BLaER1 (cell line): Measurements from ENCODE around the gene CNTN5.

ENCODE experiments used
- H3K27ac ChIP-seq: shearing (Covaris generic); formaldehyde crosslinking; 2 replicates; pipeline ENCODE4 v1.8.1; 2022
- H3K27me3 ChIP-seq: shearing (Covaris generic); formaldehyde crosslinking; 2 replicates; pipeline ENCODE4 v1.8.1; 2022
- H3K36me3 ChIP-seq: shearing (Covaris generic); formaldehyde crosslinking; 2 replicates; pipeline ENCODE4 v1.8.1; 2022
- H3K4me1 ChIP-seq: shearing (Covaris generic); formaldehyde crosslinking; 2 replicates; pipeline ENCODE4 v1.8.1; 2022
- H3K4me2 ChIP-seq: shearing (Covaris generic); formaldehyde crosslinking; 2 replicates; pipeline ENCODE4 v1.8.1; 2022
- H3K4me3 ChIP-seq: shearing (Covaris generic); formaldehyde crosslinking; 2 replicates; pipeline ENCODE4 v1.8.1; 2022
- H3K9ac ChIP-seq: shearing (Covaris generic); formaldehyde crosslinking; 2 replicates; pipeline ENCODE4 v1.8.1; 2022
- H3K9me3 ChIP-seq: shearing (Covaris generic); formaldehyde crosslinking; 2 replicates; pipeline ENCODE4 v1.8.1; 2022
- H4K20me1 ChIP-seq: shearing (Covaris generic); formaldehyde crosslinking; 2 replicates; pipeline ENCODE4 v1.8.1; 2022
- Cebpa-rat ChIP-seq: shearing (Covaris generic); IDR thresholded peaks from 2 replicates; pipeline ENCODE4 v1.8.1; 2022

Gene CNTN5

DNA sequence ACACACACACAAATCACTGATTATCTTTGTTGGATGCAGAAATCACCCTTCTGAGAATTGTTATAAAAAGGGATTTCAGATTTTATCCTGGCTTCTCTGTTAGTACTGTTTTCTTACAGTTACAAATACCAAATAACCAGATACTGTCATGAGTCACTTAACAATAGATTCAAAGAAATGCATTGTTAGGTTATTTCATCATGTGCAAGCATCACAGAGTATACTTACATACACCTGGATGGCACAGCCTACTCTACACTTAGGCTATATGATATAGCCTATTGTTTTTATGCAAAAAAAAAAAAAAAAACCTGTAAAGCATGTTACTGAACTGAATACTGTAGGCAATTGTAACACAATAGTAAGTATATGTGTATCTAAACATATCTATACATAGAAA, 1347.1 kb downstream of the CNTN5 start:
- Histone ChIP-seq H4K20me1 (no peaks in the 10 kb centered on the region), H3K4me2 (no peak overlapping the region), H3K27ac (no peak overlapping the region), H3K9me3 (peaks cover 12% of the 10 kb centered on the region), H3K27me3 (no peaks in the 10 kb centered on the region), H3K4me1 (no peaks in the 10 kb centered on the region), H3K4me3 (no peak overlapping the region), H3K36me3 (no peaks in the 10 kb centered on the region), H3K9ac (no peak overlapping the region)
- TF ChIP-seq Cebpa-rat, result no peak

- no peak overlapping the region for H3K4me3 ChIP-seq
- H4K20me1 ChIP-seq, result no peaks in the 10 kb centered on the region
- H3K4me1 ChIP-seq, result no peaks in the 10 kb centered on the region
- H3K27me3 ChIP-seq, result no peaks in the 10 kb centered on the region
- H3K4me2 ChIP-seq, result no peak overlapping the region
- 0 out of 2 replicates have a peak, but pooled peaks cover 3% of the 10 kb centered on the region for H3K9me3 ChIP-seq
- TF ChIP-seq Cebpa-rat, result no peak
- no peak overlapping the region for H3K9ac ChIP-seq
- H3K36me3 ChIP-seq, result no peaks in the 10 kb centered on the region
- no peak overlapping the region for H3K27ac ChIP-seq
Observed at GRCh38 chr11:100383357-100383865, 1362.7 kb downstream of the CNTN5 start.

- Histone ChIP-seq H3K4me2 (no peak overlapping the region), H3K4me1 (no peaks in the 10 kb centered on the region), H3K27ac (no peak overlapping the region), H3K4me3 (no peak overlapping the region), H3K27me3 (no peaks in the 10 kb centered on the region), H3K9me3 (no peaks in the 10 kb centered on the region), H4K20me1 (no peaks in the 10 kb centered on the region), H3K9ac (no peak overlapping the region), H3K36me3 (no peaks in the 10 kb centered on the region)
- TF ChIP-seq Cebpa-rat, result no peak
Observed at GRCh38 chr11:100396266-100396665, 1375.5 kb downstream of the CNTN5 start.

GRCh38 chr11:100397401-100397800, 1376.7 kb downstream of the CNTN5 start:
- no peak for TF ChIP-seq Cebpa-rat
- Histone ChIP-seq H3K9ac (no peak overlapping the region), H3K4me2 (no peak overlapping the region), H3K27me3 (no peaks in the 10 kb centered on the region), H3K4me1 (no peaks in the 10 kb centered on the region), H4K20me1 (no peaks in the 10 kb centered on the region), H3K4me3 (no peak overlapping the region), H3K27ac (no peak overlapping the region), H3K36me3 (no peaks in the 10 kb centered on the region), H3K9me3 (no peaks in the 10 kb centered on the region)

DNA sequence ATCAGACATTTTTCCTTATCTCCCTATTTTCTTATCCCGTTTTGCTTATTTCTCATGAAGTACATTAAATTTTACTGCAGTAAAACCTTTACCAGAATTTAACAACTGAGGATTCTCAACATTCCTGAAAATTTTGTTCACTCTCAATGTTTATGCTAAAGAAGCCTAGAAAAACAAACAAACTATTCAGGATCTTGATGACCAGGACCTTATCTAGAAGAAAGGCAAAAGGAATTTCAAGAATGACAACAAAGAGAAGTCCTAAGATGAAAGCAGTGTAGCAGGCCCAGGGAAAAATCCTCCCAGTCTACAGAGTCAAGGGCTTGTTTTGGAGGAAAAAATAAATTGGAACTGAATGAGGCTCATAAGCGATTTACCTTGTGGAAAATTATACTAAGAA, 1383.1 kb downstream of the CNTN5 start:
- Histone ChIP-seq H3K4me3 (no peak overlapping the region), H3K4me2 (no peak overlapping the region), H3K4me1 (no peaks in the 10 kb centered on the region), H3K27me3 (no peaks in the 10 kb centered on the region), H4K20me1 (no peaks in the 10 kb centered on the region), H3K9ac (no peak overlapping the region), H3K9me3 (no peaks in the 10 kb centered on the region), H3K27ac (no peak overlapping the region), H3K36me3 (no peaks in the 10 kb centered on the region)
- TF ChIP-seq Cebpa-rat, result no peak

- no peaks in the 10 kb centered on the region for H3K27me3 ChIP-seq
- no peaks in the 10 kb centered on the region for H3K36me3 ChIP-seq
- H3K9ac ChIP-seq, result no peak overlapping the region
- no peaks in the 10 kb centered on the region for H3K9me3 ChIP-seq
- H3K4me1 ChIP-seq, result no peaks in the 10 kb centered on the region
- H3K27ac ChIP-seq, result no peak overlapping the region
- no peak overlapping the region for H3K4me3 ChIP-seq
- no peak overlapping the region for H3K4me2 ChIP-seq
- TF ChIP-seq Cebpa-rat, result no peak
- H4K20me1 ChIP-seq, result no peaks in the 10 kb centered on the region
Observed at GRCh38 chr11:100404907-100405306, 1384.2 kb downstream of the CNTN5 start.
